Measurements from ENCODE around the gene OTOGL.
"Not testable (repeated sequence)": the region's sequence is repeated elsewhere in the genome, so short reads cannot be mapped to it uniquely, and the experiment has no call there.

The OTOGL gene

GRCh38 chr12:80273144-80273543 is 173.8 kb downstream of the OTOGL start:
- DNase-seq (ENCODE audit: low read depth in 3 of 3) = no peak

GRCh38 chr12:80277732-80278131 is 178.4 kb downstream of the OTOGL start:
- DNase-seq (ENCODE audit: low read depth in 3 of 3) = no peak

- no peak for DNase-seq (ENCODE audit: low read depth in 3 of 3)
Observed at GRCh38 chr12:80282226-80282625, 182.9 kb downstream of the OTOGL start.

- DNase-seq (ENCODE audit: low read depth in 3 of 3) = no peak
Observed at GRCh38 chr12:80282761-80283160, 183.4 kb downstream of the OTOGL start.

- DNase-seq (ENCODE audit: low read depth in 3 of 3) = no peak
Observed at GRCh38 chr12:80291108-80291754, 191.9 kb downstream of the OTOGL start.

GRCh38 chr12:80293347-80293746 is 194.0 kb downstream of the OTOGL start:
- DNase-seq (ENCODE audit: low read depth in 3 of 3) = no peak

GRCh38 chr12:80293759-80294158 is 194.4 kb downstream of the OTOGL start:
- DNase-seq (ENCODE audit: low read depth in 3 of 3) = no peak

GRCh38 chr12:80299219-80299618 is 199.9 kb downstream of the OTOGL start:
- DNase-seq (ENCODE audit: low read depth in 3 of 3) = no peak

GRCh38 chr12:80299976-80300375 is 200.6 kb downstream of the OTOGL start:
- no peak for DNase-seq (ENCODE audit: low read depth in 3 of 3)

GRCh38 chr12:80307436-80307835 is 208.1 kb downstream of the OTOGL start:
- not testable (repeated sequence) for DNase-seq (ENCODE audit: low read depth in 3 of 3)

- no peak for DNase-seq (ENCODE audit: low read depth in 3 of 3)
Observed at GRCh38 chr12:80313209-80313608, 213.9 kb downstream of the OTOGL start.

- no peak for DNase-seq (ENCODE audit: low read depth in 3 of 3)
Observed at GRCh38 chr12:80314741-80315140, 215.4 kb downstream of the OTOGL start.

GRCh38 chr12:80316222-80316621 is 216.9 kb downstream of the OTOGL start:
- no peak for DNase-seq (ENCODE audit: low read depth in 3 of 3)

GRCh38 chr12:80317307-80317706 is 218.0 kb downstream of the OTOGL start:
- no peak for DNase-seq (ENCODE audit: low read depth in 3 of 3)

- DNase-seq (ENCODE audit: low read depth in 3 of 3) = no peak
Observed at GRCh38 chr12:80317899-80318298, 218.6 kb downstream of the OTOGL start.

- DNase-seq (ENCODE audit: low read depth in 3 of 3) = no peak
Observed at GRCh38 chr12:80320121-80320678, 220.9 kb downstream of the OTOGL start.

- no peak for DNase-seq (ENCODE audit: low read depth in 3 of 3)
Observed at GRCh38 chr12:80321653-80322052, 222.3 kb downstream of the OTOGL start.

GRCh38 chr12:80325167-80325959 is 226.0 kb downstream of the OTOGL start:
- no peak for DNase-seq (ENCODE audit: low read depth in 3 of 3)

- no peak for DNase-seq (ENCODE audit: low read depth in 3 of 3)
Observed at GRCh38 chr12:80332827-80333226, 233.5 kb downstream of the OTOGL start.

- DNase-seq (ENCODE audit: low read depth in 3 of 3) = no peak
Observed at GRCh38 chr12:80352474-80352873, 253.1 kb downstream of the OTOGL start.

- DNase-seq (ENCODE audit: low read depth in 3 of 3) = no peak
Observed at GRCh38 chr12:80353254-80353653, 253.9 kb downstream of the OTOGL start.

- DNase-seq (ENCODE audit: low read depth in 3 of 3) = no peak
Observed at GRCh38 chr12:80356097-80356496, 256.8 kb downstream of the OTOGL start.

- no peak for DNase-seq (ENCODE audit: low read depth in 3 of 3)
Observed at GRCh38 chr12:80359703-80360102, 260.4 kb downstream of the OTOGL start.

Data from stimulated activated CD4-positive, alpha-beta T cell treated with anti-CD3 and anti-CD28 coated beads, TNF-alpha, amount 100 ng/mL, for 48 hours (primary cell).